Tibial nerve (tissue), 4 donors: Measurements from ENCODE around the gene CDHR5. TPM values are rescaled to one million over a fixed set of nuclear protein-coding genes. Genes with fewer than 3 reads are reported as not detected.

Experiments used
- DNase-seq, 2 donors: peaks; one replicate each; pipeline ENCODE4 v3.0.0-alpha.2; 2019; ENCODE audit warnings: low spot score in 2 of 2
- H3K27ac ChIP-seq, 4 donors: fragments of 200-600 bp; sonication (generic) in 3 of 4; one replicate each; pipeline ENCODE4 v1.5.1; 2017 to 2019; ENCODE audit warnings: mild to moderate bottlenecking in 1 of 4
- H3K27me3 ChIP-seq, 2 donors: fragments of 200-600 bp; sonication (generic) in 1 of 2; one replicate each; pipeline versions ENCODE4 v1.5.1 to v1.6.0; 2017 to 2019
- H3K36me3 ChIP-seq, 3 donors: fragments of 200-600 bp; sonication (generic); one replicate each; pipeline ENCODE4 v1.5.1; 2018 to 2019
- H3K4me1 ChIP-seq, 4 donors: fragments of 200-600 bp; sonication (generic) in 3 of 4; one replicate each; pipeline ENCODE4 v1.5.1; 2017 to 2019
- H3K4me3 ChIP-seq, 4 donors: fragments of 200-600 bp; sonication (generic) in 3 of 4; one replicate each; pipeline ENCODE4 v1.5.1; 2017 to 2019; ENCODE audit warnings: mild to moderate bottlenecking in 1 of 4, moderate library complexity in 1 of 4
- H3K9me3 ChIP-seq, 4 donors: fragments of 200-600 bp; sonication (generic) in 3 of 4; one replicate each; pipeline ENCODE4 v1.5.1; 2017 to 2019
- EP300 ChIP-seq, 2 donors: sonication (generic); formaldehyde crosslinking; IDR thresholded peaks; one replicate each; pipeline ENCODE4 v1.6.1; 2017; ENCODE audit warnings: antibody characterized with exemption in 2 of 2, mild to moderate bottlenecking in 1 of 2
- POLR2A ChIP-seq, 2 donors: fragments of 450-650 bp; IDR thresholded peaks; one replicate each; pipeline ENCODE4 v1.6.1; 2017; ENCODE audit warnings: antibody characterized with exemption in 2 of 2, mild to moderate bottlenecking in 2 of 2, moderate library complexity in 2 of 2
- WGBS, 2 donors: methylation state at CpG; one replicate each; pipeline ENCODE4 v1.1.5; 2018; 5-methylcytosine and 5-hydroxymethylcytosine counted together
- total RNA-seq, 4 donors: library from RNA; depleted of rRNA; stranded (reverse); fragments of >200 nt; gene quantifications; one replicate each; pipeline ENCODE4 v1.1.0, GENCODE V29; 2016
- TF ChIP-seq, protein P1 (sequence below), 5 experiments: fragments of 200-600 bp in 3 of 5; fragments of 450-650 bp in 2 of 5; sonication (generic) in 3 of 5; IDR thresholded peaks; one replicate each; pipeline ENCODE4 v1.5.1; 2016 to 2019; ENCODE audit warnings: antibody characterized with exemption in 5 of 5, mild to moderate bottlenecking in 3 of 5, moderate library complexity in 2 of 5

CDHR5 gene
- total RNA-seq, 4 donors from 2014 or later: not detected

DNA sequence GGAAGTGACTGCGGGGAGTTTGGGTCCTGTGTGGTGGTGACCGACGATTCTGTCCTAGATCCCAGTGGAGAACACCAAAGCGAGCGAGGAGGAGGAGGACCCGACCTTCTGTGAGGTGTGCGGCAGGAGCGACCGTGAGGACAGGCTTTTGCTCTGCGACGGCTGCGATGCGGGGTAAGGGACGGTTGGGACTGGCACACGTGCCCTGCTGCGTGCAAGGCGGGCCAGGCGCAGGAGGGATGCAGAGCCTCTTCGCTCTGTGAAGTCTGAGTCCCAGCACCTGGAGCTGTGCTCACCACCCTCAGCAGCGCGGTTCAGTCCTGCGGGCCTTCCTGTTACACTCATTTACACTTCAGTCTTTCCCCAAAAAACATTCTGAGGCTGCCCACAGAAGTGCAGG, 32.3 kb downstream of the CDHR5 start:
- H3K9me3 ChIP-seq: no peaks in the 10 kb centered on the region
- no peak overlapping the region for H3K4me3 ChIP-seq
- WGBS, 2 donors: 91 to 96% methylated on average over 22 of the region's 22 CpGs
- H3K27ac ChIP-seq: no peak overlapping the region
- H3K27me3 ChIP-seq: no peaks in the 10 kb centered on the region
- H3K4me1 ChIP-seq: no peaks in the 10 kb centered on the region
- no peak for TF ChIP-seq EP300 (IDR thresholded peaks at IDR 0.05)
- peaks cover 2 to 99% (median 42%) of the 10 kb centered on the region in 3 donors for H3K36me3 ChIP-seq
- no peak for DNase-seq

DNA sequence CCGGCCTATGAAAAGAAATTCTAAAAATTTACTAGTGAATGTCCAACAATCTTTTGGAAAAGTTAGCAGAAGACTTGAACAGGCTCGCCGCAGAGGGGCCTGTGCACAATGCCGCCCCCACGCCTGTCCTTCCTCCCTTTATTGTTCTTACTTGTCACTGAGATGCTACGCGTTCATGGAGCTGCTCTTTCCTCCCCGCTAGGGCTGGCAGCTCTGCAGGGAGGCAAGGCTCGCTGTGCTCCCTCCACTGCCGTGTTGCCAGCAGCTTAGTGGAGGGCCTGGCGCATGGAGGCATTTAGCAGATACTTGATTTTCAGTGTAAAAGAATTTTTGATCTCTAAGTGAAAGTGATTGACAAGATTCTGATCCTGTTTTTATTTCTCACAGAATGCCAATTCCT, 33.8 kb downstream of the CDHR5 start:
- peaks cover 2 to 99% (median 30%) of the 10 kb centered on the region in 3 donors for H3K36me3 ChIP-seq
- no peak overlapping the region for H3K27ac ChIP-seq
- H3K27me3 ChIP-seq: no peaks in the 10 kb centered on the region
- H3K9me3 ChIP-seq: no peaks in the 10 kb centered on the region
- TF ChIP-seq POLR2A (IDR thresholded peaks at IDR 0.05) (no peak), EP300 (IDR thresholded peaks at IDR 0.05) (no peak)
- TF ChIP-seq, protein P1, sequence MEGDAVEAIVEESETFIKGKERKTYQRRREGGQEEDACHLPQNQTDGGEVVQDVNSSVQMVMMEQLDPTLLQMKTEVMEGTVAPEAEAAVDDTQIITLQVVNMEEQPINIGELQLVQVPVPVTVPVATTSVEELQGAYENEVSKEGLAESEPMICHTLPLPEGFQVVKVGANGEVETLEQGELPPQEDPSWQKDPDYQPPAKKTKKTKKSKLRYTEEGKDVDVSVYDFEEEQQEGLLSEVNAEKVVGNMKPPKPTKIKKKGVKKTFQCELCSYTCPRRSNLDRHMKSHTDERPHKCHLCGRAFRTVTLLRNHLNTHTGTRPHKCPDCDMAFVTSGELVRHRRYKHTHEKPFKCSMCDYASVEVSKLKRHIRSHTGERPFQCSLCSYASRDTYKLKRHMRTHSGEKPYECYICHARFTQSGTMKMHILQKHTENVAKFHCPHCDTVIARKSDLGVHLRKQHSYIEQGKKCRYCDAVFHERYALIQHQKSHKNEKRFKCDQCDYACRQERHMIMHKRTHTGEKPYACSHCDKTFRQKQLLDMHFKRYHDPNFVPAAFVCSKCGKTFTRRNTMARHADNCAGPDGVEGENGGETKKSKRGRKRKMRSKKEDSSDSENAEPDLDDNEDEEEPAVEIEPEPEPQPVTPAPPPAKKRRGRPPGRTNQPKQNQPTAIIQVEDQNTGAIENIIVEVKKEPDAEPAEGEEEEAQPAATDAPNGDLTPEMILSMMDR (IDR thresholded peaks at IDR 0.05): no peak
- H3K4me3 ChIP-seq: no peak overlapping the region
- no peak for DNase-seq
- no peaks in the 10 kb centered on the region for H3K4me1 ChIP-seq
- 81 to 82% methylated on average over 11 of the region's 11 CpGs for WGBS, 2 donors

GRCh38 chr11:589798-590197, 35.0 kb downstream of the CDHR5 start:
- no peak for DNase-seq
- H3K36me3 ChIP-seq: peaks cover 2 to 91% (median 30%) of the 10 kb centered on the region in 3 donors
- no peaks in the 10 kb centered on the region for H3K9me3 ChIP-seq
- TF ChIP-seq POLR2A (IDR thresholded peaks at IDR 0.05) (no peak), EP300 (IDR thresholded peaks at IDR 0.05) (no peak)
- TF ChIP-seq, protein P1 (IDR thresholded peaks at IDR 0.05): no peak
- H3K27me3 ChIP-seq: no peaks in the 10 kb centered on the region
- H3K4me1 ChIP-seq: no peaks in the 10 kb centered on the region
- no peak overlapping the region for H3K4me3 ChIP-seq
- H3K27ac ChIP-seq: no peak overlapping the region
- 90 to 92% methylated on average over 26 of the region's 26 CpGs for WGBS, 2 donors

GRCh38 chr11:587978-588380, 36.8 kb downstream of the CDHR5 start:
- TF ChIP-seq POLR2A (IDR thresholded peaks at IDR 0.05) (no peak), EP300 (IDR thresholded peaks at IDR 0.05) (no peak)
- TF ChIP-seq, protein P1 (IDR thresholded peaks at IDR 0.05): no peak
- Histone ChIP-seq H3K27me3 (no peaks in the 10 kb centered on the region), H3K27ac (peak overlapping the region in 1 of 4 donors; percentile 0), H3K36me3 (peaks cover 2 to 91% (median 19%) of the 10 kb centered on the region in 3 donors), H3K4me1 (no peaks in the 10 kb centered on the region), H3K9me3 (no peaks in the 10 kb centered on the region), H3K4me3 (no peak overlapping the region)
- WGBS, 2 donors: 60 to 73% methylated on average over 6 of the region's 6 CpGs
- DNase-seq: no peak

- TF ChIP-seq POLR2A (IDR thresholded peaks at IDR 0.05) (no peak), EP300 (IDR thresholded peaks at IDR 0.05) (no peak)
- TF ChIP-seq, protein P1 (IDR thresholded peaks at IDR 0.05): no peak
- Histone ChIP-seq H3K4me3 (no peak overlapping the region), H3K9me3 (no peaks in the 10 kb centered on the region), H3K27me3 (no peaks in the 10 kb centered on the region), H3K36me3 (peaks cover 1 to 91% (median 14%) of the 10 kb centered on the region in 3 donors), H3K4me1 (no peaks in the 10 kb centered on the region), H3K27ac (no peak overlapping the region)
- WGBS, 2 donors: 83 to 84% methylated on average over 7 to 8 of the region's 8 CpGs
- no peak for DNase-seq
These were observed 37.2 kb downstream of the CDHR5 start for GRCh38 chr11:587546-587945.
